Ishikawa (cell line): ENCODE results near the gene SLC7A1.

Experiments used
- CEBPB ChIP-seq: IDR thresholded peaks from 2 replicates; pipeline ENCODE4 v1.6.1; 2012
- CREB1 ChIP-seq: IDR thresholded peaks from 2 replicates; pipeline ENCODE4 v1.6.1; 2012; ENCODE audit warnings: low read depth
- EGR1 ChIP-seq: IDR thresholded peaks from 2 replicates; pipeline ENCODE4 v1.6.1; 2012
- EP300 ChIP-seq: IDR thresholded peaks from 2 replicates; pipeline ENCODE4 v1.6.1; 2012; ENCODE audit warnings: borderline replicate concordance
- FOXM1 ChIP-seq: IDR thresholded peaks from 2 replicates; pipeline ENCODE4 v1.6.1; 2012; ENCODE audit warnings: low read depth, borderline replicate concordance
- MAX ChIP-seq: IDR thresholded peaks from 2 replicates; pipeline ENCODE4 v1.6.1; 2012
- NFIC ChIP-seq: IDR thresholded peaks from 2 replicates; pipeline ENCODE4 v1.6.1; 2012
- RAD21 ChIP-seq: IDR thresholded peaks from 2 replicates; pipeline ENCODE4 v1.6.1; 2012; ENCODE audit warnings: low read depth
- TAF1 ChIP-seq: IDR thresholded peaks from 2 replicates; pipeline ENCODE4 v1.6.1; 2012; ENCODE audit warnings: low read depth, mild to moderate bottlenecking
- TCF12 ChIP-seq: IDR thresholded peaks from 2 replicates; pipeline ENCODE4 v1.6.1; 2012; ENCODE audit warnings: low read depth
- TEAD4 ChIP-seq: IDR thresholded peaks from 2 replicates; pipeline ENCODE4 v1.6.1; 2012
- USF1 ChIP-seq: IDR thresholded peaks from 2 replicates; pipeline ENCODE4 v1.6.1; 2012
- YY1 ChIP-seq: IDR thresholded peaks from 2 replicates; pipeline ENCODE4 v1.6.1; 2012; ENCODE audit warnings: low read depth
- ZBTB7A ChIP-seq: IDR thresholded peaks from 2 replicates; pipeline ENCODE4 v1.6.1; 2012; ENCODE audit warnings: low read depth
- TF ChIP-seq, protein P1 (sequence below): IDR thresholded peaks from 2 replicates; pipeline ENCODE4 v1.6.1; 2012; ENCODE audit warnings: low read depth, mild to moderate bottlenecking

The SLC7A1 gene

GRCh38 chr13:29540334-29540733, 55.2 kb downstream of the SLC7A1 start:
- TF ChIP-seq MAX: no peak
- no peak for TF ChIP-seq NFIC
- TF ChIP-seq TEAD4: no peak
- TF ChIP-seq TCF12: no peak
- TF ChIP-seq USF1: no peak
- TF ChIP-seq YY1: no peak
- TF ChIP-seq EP300: no peak
- no peak for TF ChIP-seq CREB1
- TF ChIP-seq TAF1: no peak
- no peak for TF ChIP-seq CEBPB
- no peak for TF ChIP-seq FOXM1
- TF ChIP-seq EGR1: no peak
- TF ChIP-seq, protein P1, sequence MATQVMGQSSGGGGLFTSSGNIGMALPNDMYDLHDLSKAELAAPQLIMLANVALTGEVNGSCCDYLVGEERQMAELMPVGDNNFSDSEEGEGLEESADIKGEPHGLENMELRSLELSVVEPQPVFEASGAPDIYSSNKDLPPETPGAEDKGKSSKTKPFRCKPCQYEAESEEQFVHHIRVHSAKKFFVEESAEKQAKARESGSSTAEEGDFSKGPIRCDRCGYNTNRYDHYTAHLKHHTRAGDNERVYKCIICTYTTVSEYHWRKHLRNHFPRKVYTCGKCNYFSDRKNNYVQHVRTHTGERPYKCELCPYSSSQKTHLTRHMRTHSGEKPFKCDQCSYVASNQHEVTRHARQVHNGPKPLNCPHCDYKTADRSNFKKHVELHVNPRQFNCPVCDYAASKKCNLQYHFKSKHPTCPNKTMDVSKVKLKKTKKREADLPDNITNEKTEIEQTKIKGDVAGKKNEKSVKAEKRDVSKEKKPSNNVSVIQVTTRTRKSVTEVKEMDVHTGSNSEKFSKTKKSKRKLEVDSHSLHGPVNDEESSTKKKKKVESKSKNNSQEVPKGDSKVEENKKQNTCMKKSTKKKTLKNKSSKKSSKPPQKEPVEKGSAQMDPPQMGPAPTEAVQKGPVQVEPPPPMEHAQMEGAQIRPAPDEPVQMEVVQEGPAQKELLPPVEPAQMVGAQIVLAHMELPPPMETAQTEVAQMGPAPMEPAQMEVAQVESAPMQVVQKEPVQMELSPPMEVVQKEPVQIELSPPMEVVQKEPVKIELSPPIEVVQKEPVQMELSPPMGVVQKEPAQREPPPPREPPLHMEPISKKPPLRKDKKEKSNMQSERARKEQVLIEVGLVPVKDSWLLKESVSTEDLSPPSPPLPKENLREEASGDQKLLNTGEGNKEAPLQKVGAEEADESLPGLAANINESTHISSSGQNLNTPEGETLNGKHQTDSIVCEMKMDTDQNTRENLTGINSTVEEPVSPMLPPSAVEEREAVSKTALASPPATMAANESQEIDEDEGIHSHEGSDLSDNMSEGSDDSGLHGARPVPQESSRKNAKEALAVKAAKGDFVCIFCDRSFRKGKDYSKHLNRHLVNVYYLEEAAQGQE: no peak
- no peak for TF ChIP-seq ZBTB7A
- no peak for TF ChIP-seq RAD21

DNA sequence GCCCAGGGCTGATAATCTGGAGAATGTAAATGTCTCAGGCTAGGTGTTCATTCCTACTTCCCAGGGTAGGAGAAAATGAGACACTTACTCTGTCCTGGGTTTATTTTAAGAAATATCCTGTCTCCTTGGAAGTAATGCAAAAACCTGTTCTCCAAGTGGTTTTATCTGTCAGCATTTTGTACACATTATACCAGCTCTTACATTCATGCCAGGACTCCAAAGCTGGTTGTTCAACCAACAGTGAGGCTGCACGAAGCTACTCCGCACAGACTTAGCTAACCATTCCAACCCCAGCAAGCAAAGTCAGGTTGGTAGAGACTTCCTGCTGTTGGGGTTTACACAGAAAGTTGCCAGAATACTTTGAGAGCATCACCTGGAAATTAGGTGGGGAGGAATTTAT, 55.6 kb downstream of the SLC7A1 start:
- TF ChIP-seq YY1 (no peak), CEBPB (no peak), NFIC (no peak), CREB1 (no peak), TEAD4 (no peak), EGR1 (no peak), USF1 (no peak)
- TF ChIP-seq, protein P1: no peak

DNA sequence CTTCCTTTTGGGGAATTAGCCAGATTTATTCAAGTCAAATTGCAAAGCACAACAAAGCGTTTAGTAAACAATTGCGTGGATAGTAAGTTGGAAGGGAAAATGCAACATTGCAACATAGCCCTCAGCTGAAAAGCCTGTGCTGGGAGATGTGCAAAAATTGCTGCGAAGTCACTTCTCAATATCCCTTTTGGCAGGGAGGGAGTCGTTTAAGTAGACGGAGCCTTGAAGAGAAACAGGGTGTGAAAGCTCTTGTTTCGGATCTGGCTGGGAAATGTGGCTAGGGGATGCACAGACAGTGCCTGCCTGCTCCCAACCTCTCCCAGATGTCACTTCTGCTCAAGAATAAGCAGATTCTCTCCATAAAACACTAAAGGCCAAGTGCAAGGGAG, 56.8 kb downstream of the SLC7A1 start:
- TF ChIP-seq EGR1 (no peak), ZBTB7A (no peak), USF1 (no peak), CREB1 (no peak), YY1 (no peak), CEBPB (no peak), NFIC (no peak), FOXM1 (no peak), EP300 (no peak), RAD21 (no peak), TEAD4 (no peak), TAF1 (no peak), MAX (no peak), TCF12 (no peak)
- TF ChIP-seq, protein P1: no peak

DNA sequence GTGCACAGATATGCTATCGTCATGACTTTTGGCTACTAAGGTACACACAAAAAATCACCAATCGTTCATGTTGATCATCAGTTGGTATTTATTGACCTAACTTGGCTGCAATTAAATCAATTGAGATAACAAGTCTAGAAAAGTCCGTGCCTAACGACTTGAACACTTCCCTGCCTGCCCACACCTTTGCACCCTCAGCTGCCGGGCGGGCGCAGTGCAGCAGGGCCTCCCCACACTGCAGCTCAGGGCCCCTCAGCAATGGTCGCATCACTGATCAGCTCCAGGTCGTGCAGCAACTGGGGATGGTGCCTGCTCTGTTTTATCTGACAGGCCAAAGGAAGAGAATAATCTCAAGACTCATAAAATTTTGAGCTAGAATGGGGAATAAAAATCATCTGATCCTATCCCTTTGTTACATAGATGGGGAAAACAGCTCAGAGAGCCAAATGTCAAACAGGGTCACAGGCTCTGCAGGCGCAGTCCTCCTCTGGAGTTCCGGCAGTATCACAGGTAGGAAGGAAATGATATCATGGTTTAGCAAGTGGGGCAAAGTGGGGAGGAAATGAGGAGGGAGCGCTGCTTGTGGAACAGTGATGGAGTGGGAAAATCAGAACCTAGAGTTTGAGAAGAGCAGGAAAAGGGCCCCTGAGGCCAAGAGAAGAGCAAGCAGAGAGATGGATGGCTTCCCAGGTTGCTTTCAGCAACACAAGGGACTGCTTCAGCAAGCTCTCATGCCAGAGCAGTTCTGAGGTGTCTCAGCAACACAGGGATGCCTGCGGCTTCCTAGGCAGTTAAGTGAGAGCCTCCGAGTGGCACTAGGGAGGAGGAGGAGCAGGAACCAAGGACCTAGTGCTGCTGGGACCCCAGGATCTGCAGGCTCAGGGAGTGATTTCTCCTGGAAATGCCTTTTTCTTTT, 57.5 kb downstream of the SLC7A1 start:
- TF ChIP-seq MAX: no peak
- no peak for TF ChIP-seq EGR1
- TF ChIP-seq EP300: no peak
- TF ChIP-seq TAF1: no peak
- TF ChIP-seq, protein P1: no peak
- no peak for TF ChIP-seq CEBPB
